IPS DF 6.9 (cell line): ENCODE measurements around the gene ELMOD1.

Experiments used
- DNase-seq: peaks from one replicate; pipeline ENCODE4 v3.0.0-alpha.2; 2013; ENCODE audit warnings: low read depth, low spot score
- H3K27ac ChIP-seq: one replicate; pipeline ENCODE4 v1.5.1; 2013; ENCODE audit warnings: low read length, control low read depth
- H3K27me3 ChIP-seq: 2 replicates; pipeline ENCODE4 v1.6.1; 2013; ENCODE audit warnings: mild to moderate bottlenecking, low read length; ENCODE audit not compliant: control insufficient read depth, insufficient read depth
- H3K36me3 ChIP-seq: 2 replicates; pipeline ENCODE4 v1.6.1; 2013; ENCODE audit warnings: low read length; ENCODE audit not compliant: control insufficient read depth, insufficient read depth
- H3K4me1 ChIP-seq: 2 replicates; pipeline ENCODE4 v1.6.1; 2013; ENCODE audit warnings: low read length; ENCODE audit not compliant: control insufficient read depth, insufficient read depth
- H3K4me3 ChIP-seq: 2 replicates; pipeline ENCODE4 v1.5.1; 2013; ENCODE audit warnings: mild to moderate bottlenecking, low read length
- H3K9me3 ChIP-seq: 2 replicates; pipeline ENCODE4 v1.6.1; 2013; ENCODE audit warnings: low read length, inconsistent platforms; ENCODE audit not compliant: control insufficient read depth, insufficient read depth
- WGBS: extraction: QIAGEN DNeasy Blood & Tissue Kit; methylation state at CpG from one replicate; pipeline ENCODE4 v1.1.7; 2013; ENCODE audit warnings: mixed read lengths, missing lambda C conversion rate; ENCODE audit not compliant: insufficient read length, insufficient coverage; 5-methylcytosine and 5-hydroxymethylcytosine counted together

Gene ELMOD1

GRCh38 chr11:107683807-107684206 lies 92.9 kb downstream of the ELMOD1 start:
- H3K27me3 ChIP-seq: no peaks in the 10 kb centered on the region
- no peaks in the 10 kb centered on the region for H3K4me1 ChIP-seq
- H3K36me3 ChIP-seq: no peaks in the 10 kb centered on the region
- H3K4me3 ChIP-seq: no peak overlapping the region
- no peaks in the 10 kb centered on the region for H3K9me3 ChIP-seq
- no peak for DNase-seq
- no peak overlapping the region for H3K27ac ChIP-seq
- no CpG with 5 or more reads among the region's 2 CpGs for WGBS

- Histone ChIP-seq H3K27me3 (no peaks in the 10 kb centered on the region), H3K36me3 (no peaks in the 10 kb centered on the region), H3K9me3 (no peaks in the 10 kb centered on the region), H3K4me1 (no peaks in the 10 kb centered on the region), H3K27ac (no peak overlapping the region), H3K4me3 (no peak overlapping the region)
- DNase-seq: no peak
- no CpG with 5 or more reads among the region's 6 CpGs for WGBS
These were observed 97.5 kb downstream of the ELMOD1 start for GRCh38 chr11:107688322-107688918.

- no peak for DNase-seq
- Histone ChIP-seq H3K27ac (no peak overlapping the region), H3K27me3 (no peaks in the 10 kb centered on the region), H3K4me3 (no peak overlapping the region), H3K9me3 (no peaks in the 10 kb centered on the region), H3K4me1 (no peaks in the 10 kb centered on the region), H3K36me3 (no peaks in the 10 kb centered on the region)
- no CpG with 5 or more reads among the region's 11 CpGs for WGBS
These were observed 98.6 kb downstream of the ELMOD1 start for GRCh38 chr11:107689317-107690202.

GRCh38 chr11:107691000-107691750 lies 100.2 kb downstream of the ELMOD1 start:
- H3K36me3 ChIP-seq: no peaks in the 10 kb centered on the region
- WGBS: no CpG with 5 or more reads among the region's 3 CpGs
- no peaks in the 10 kb centered on the region for H3K27me3 ChIP-seq
- H3K4me3 ChIP-seq: no peak overlapping the region
- H3K9me3 ChIP-seq: no peaks in the 10 kb centered on the region
- no peak overlapping the region for H3K27ac ChIP-seq
- DNase-seq: no peak
- H3K4me1 ChIP-seq: no peaks in the 10 kb centered on the region

GRCh38 chr11:107695446-107695845 lies 104.5 kb downstream of the ELMOD1 start:
- H3K9me3 ChIP-seq: no peaks in the 10 kb centered on the region
- no peaks in the 10 kb centered on the region for H3K27me3 ChIP-seq
- H3K4me3 ChIP-seq: no peak overlapping the region
- H3K27ac ChIP-seq: no peak overlapping the region
- H3K4me1 ChIP-seq: no peaks in the 10 kb centered on the region
- DNase-seq: no peak
- no peaks in the 10 kb centered on the region for H3K36me3 ChIP-seq
- no CpG with 5 or more reads among the region's 1 CpG for WGBS

- H3K9me3 ChIP-seq: no peaks in the 10 kb centered on the region
- H3K36me3 ChIP-seq: no peaks in the 10 kb centered on the region
- no peak overlapping the region for H3K4me3 ChIP-seq
- no peaks in the 10 kb centered on the region for H3K27me3 ChIP-seq
- H3K27ac ChIP-seq: no peak overlapping the region
- WGBS: no CpG with 5 or more reads among the region's 1 CpG
- no peak for DNase-seq
- H3K4me1 ChIP-seq: peaks cover 1% of the 10 kb centered on the region; the same call in 1 of the 2 replicates
These were observed 105.2 kb downstream of the ELMOD1 start for GRCh38 chr11:107696140-107696539.

- H3K4me1 ChIP-seq: peaks cover 1% of the 10 kb centered on the region; the same call in 1 of the 2 replicates
- WGBS: no CpG with 5 or more reads among the region's 6 CpGs
- no peaks in the 10 kb centered on the region for H3K36me3 ChIP-seq
- no peak overlapping the region for H3K4me3 ChIP-seq
- no peak overlapping the region for H3K27ac ChIP-seq
- H3K27me3 ChIP-seq: no peaks in the 10 kb centered on the region
- H3K9me3 ChIP-seq: no peaks in the 10 kb centered on the region
- no peak for DNase-seq
These were observed 106.3 kb downstream of the ELMOD1 start for GRCh38 chr11:107697291-107697690.

GRCh38 chr11:107699371-107700285 lies 108.7 kb downstream of the ELMOD1 start:
- Histone ChIP-seq H3K4me1 (peaks cover 1% of the 10 kb centered on the region; the same call in 1 of the 2 replicates), H3K27ac (no peak overlapping the region), H3K27me3 (no peaks in the 10 kb centered on the region), H3K4me3 (no peak overlapping the region), H3K9me3 (no peaks in the 10 kb centered on the region), H3K36me3 (no peaks in the 10 kb centered on the region)
- no CpG with 5 or more reads among the region's 15 CpGs for WGBS
- no peak for DNase-seq

GRCh38 chr11:107702109-107702660 lies 111.2 kb downstream of the ELMOD1 start:
- Histone ChIP-seq H3K4me1 (peaks cover 1% of the 10 kb centered on the region; the same call in 1 of the 2 replicates), H3K36me3 (no peaks in the 10 kb centered on the region), H3K4me3 (no peak overlapping the region), H3K27me3 (no peaks in the 10 kb centered on the region), H3K27ac (no peak overlapping the region), H3K9me3 (no peaks in the 10 kb centered on the region)
- no peak for DNase-seq
- WGBS: no CpG with 5 or more reads among the region's 7 CpGs
